ENCODE results near the gene MSLN. TPM values are rescaled to one million over a fixed set of nuclear protein-coding genes. Genes with fewer than 3 reads are reported as not detected.
A peak's percentile ranks its signal among the peaks of the same experiment; 100 is the strongest.

Gene MSLN
- total and polyA plus RNA-seq, 2 of the 13 experiments (the other 11 are each of a cell fraction or from before 2014, with no cell fraction given), result 2.0 to 2.3 TPM

- TF ChIP-seq ZBTB38 (CRISPR knock-in tag; IDR thresholded peaks at IDR 0.05) (peak; percentile 23; the same call in 1 of the 2 replicates), ZNF281 (CRISPR knock-in tag; IDR thresholded peaks at IDR 0.05; ENCODE audit: borderline replicate concordance) (no peak), REPIN1 (CRISPR knock-in tag; IDR thresholded peaks at IDR 0.05; ENCODE audit: borderline replicate concordance, low read depth) (0 out of 2 replicates have a peak, but pooled peaks have one; percentile 32), ATAD3A (CRISPR knock-in tag; IDR thresholded peaks at IDR 0.05) (no peak), ETS1 (CRISPR knock-in tag; IDR thresholded peaks at IDR 0.05) (no peak), MED1 (CRISPR knock-in tag; IDR thresholded peaks at IDR 0.05) (0 out of 2 replicates have a peak, but pooled peaks have one; percentile 27), ZNF44 (CRISPR knock-in tag; IDR thresholded peaks at IDR 0.05) (no peak), ZNF451 (CRISPR knock-in tag; IDR thresholded peaks at IDR 0.05) (no peak), SRSF1 (optimal IDR thresholded peaks at IDR 0.05; ENCODE audit: low read depth, low read length) (no peak), ATF1 (CRISPR knock-in tag; IDR thresholded peaks at IDR 0.05) (no peak), NFIC (IDR thresholded peaks at IDR 0.05; ENCODE audit: low read length) (no peak), ZMYM3 (CRISPR knock-in tag; IDR thresholded peaks at IDR 0.05) (no peak), ZNF558 (CRISPR knock-in tag; IDR thresholded peaks at IDR 0.05; ENCODE audit: borderline replicate concordance) (0 out of 2 replicates have a peak, but pooled peaks have one; percentile 34), SMYD3 (CRISPR knock-in tag; IDR thresholded peaks at IDR 0.05) (no peak), ZSCAN30 (CRISPR knock-in tag; IDR thresholded peaks at IDR 0.05) (no peak), RARA (CRISPR knock-in tag; IDR thresholded peaks at IDR 0.05) (0 out of 2 replicates have a peak, but pooled peaks have one; percentile 22), DRAP1 (CRISPR knock-in tag; IDR thresholded peaks at IDR 0.05) (peak; percentile 5; the same call in 1 of the 2 replicates), CAMTA2 (CRISPR knock-in tag; IDR thresholded peaks at IDR 0.05; ENCODE audit: borderline replicate concordance) (no peak), ZNF350 (CRISPR knock-in tag; IDR thresholded peaks at IDR 0.05; ENCODE audit: borderline replicate concordance, low read depth) (peak; percentile 34; the same call in 1 of the 2 replicates), ZNF569 (CRISPR knock-in tag; IDR thresholded peaks at IDR 0.05; ENCODE audit: borderline replicate concordance) (no peak), RXRB (CRISPR knock-in tag; IDR thresholded peaks at IDR 0.05; ENCODE audit: borderline replicate concordance) (no peak), SAP130 (CRISPR knock-in tag; IDR thresholded peaks at IDR 0.05; ENCODE audit: low read depth) (0 out of 2 replicates have a peak, but pooled peaks have one; percentile 28), IRF2 (CRISPR knock-in tag; IDR thresholded peaks at IDR 0.05) (no peak), AKAP8 (CRISPR knock-in tag; IDR thresholded peaks at IDR 0.05) (peak; percentile 34; the same call in 1 of the 2 replicates)
These were observed 40.6 kb upstream of the MSLN start (continued) for GRCh38 chr16:719815-720446.

All from HepG2 (cell line).